Thyroid gland (tissue), 4 donors: Measurements from ENCODE around the gene TRMT2A.

Experiments used
- POLR2A ChIP-seq, 2 donors: fragments of 450-650 bp; IDR thresholded peaks; one replicate each; pipeline ENCODE4 v1.6.1; 2017; ENCODE audit warnings: antibody characterized with exemption in 2 of 2, mild to moderate bottlenecking in 2 of 2, moderate library complexity in 1 of 2
- TF ChIP-seq, protein P1 (sequence below), 6 experiments: fragments of 200-600 bp in 3 of 6; fragments of 450-650 bp in 3 of 6; sonication (generic) in 3 of 6; IDR thresholded peaks; one replicate each; pipeline ENCODE4 v1.5.1; 2016 to 2019; ENCODE audit warnings: antibody characterized with exemption in 6 of 6, mild to moderate bottlenecking in 2 of 6, inconsistent platforms in 1 of 6, moderate library complexity in 1 of 6

- TF ChIP-seq, protein P1, sequence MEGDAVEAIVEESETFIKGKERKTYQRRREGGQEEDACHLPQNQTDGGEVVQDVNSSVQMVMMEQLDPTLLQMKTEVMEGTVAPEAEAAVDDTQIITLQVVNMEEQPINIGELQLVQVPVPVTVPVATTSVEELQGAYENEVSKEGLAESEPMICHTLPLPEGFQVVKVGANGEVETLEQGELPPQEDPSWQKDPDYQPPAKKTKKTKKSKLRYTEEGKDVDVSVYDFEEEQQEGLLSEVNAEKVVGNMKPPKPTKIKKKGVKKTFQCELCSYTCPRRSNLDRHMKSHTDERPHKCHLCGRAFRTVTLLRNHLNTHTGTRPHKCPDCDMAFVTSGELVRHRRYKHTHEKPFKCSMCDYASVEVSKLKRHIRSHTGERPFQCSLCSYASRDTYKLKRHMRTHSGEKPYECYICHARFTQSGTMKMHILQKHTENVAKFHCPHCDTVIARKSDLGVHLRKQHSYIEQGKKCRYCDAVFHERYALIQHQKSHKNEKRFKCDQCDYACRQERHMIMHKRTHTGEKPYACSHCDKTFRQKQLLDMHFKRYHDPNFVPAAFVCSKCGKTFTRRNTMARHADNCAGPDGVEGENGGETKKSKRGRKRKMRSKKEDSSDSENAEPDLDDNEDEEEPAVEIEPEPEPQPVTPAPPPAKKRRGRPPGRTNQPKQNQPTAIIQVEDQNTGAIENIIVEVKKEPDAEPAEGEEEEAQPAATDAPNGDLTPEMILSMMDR (IDR thresholded peaks at IDR 0.05) = no peak
- no peak for TF ChIP-seq POLR2A (IDR thresholded peaks at IDR 0.05)
These were observed 8.9 kb downstream of the TRMT2A start for GRCh38 chr22:20107951-20108756.
